ENCODE data around the gene TRIP4. TPM values are rescaled to one million over a fixed set of nuclear protein-coding genes. Genes with fewer than 3 reads are reported as not detected.

TRIP4 gene
- total RNA-seq, 1 experiment from 2014 or later = 19.8 TPM

DNA sequence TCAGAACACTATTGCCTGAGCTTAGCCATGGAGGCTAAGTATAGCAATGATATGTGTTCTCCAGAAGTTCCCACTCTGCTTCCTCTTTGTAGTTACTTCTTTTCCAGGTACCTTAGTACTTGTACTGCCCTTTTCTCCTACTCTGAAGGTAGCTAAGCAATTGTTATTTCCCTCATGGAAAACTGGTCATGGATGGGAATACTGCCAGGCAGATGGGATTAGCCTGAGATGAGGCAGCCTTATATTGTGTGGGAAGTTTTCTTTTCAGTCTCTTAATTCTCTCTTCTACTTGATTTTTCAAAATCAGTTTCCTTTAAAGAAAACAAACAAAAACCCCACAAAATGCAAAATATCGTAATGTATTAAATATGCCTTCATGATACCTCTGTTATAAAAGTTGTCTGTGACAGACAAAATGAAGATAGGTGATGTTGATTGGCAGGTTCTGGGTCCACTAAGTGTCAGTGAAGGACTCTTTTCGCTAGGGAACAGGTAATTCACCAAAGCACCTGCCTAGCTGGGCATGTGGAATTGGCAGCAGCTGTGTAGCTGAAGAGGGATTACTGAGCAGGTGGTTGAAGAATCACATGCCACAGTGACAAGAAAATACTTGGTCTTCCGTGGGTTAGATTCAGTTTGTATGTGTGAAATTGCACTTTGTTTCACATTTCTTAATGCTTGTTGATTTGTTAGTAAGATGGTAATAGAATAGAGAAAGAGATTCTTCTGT, 76.8 kb downstream of the TRIP4 start:
- BruUV-seq (replicated peaks) = no TSS peak
- H3K36me3 Mint-ChIP-seq (ENCODE audit: insufficient read depth, unreplicated experiment) = peaks cover 11% of the 10 kb centered on the region
- TF ChIP-seq, protein P1, sequence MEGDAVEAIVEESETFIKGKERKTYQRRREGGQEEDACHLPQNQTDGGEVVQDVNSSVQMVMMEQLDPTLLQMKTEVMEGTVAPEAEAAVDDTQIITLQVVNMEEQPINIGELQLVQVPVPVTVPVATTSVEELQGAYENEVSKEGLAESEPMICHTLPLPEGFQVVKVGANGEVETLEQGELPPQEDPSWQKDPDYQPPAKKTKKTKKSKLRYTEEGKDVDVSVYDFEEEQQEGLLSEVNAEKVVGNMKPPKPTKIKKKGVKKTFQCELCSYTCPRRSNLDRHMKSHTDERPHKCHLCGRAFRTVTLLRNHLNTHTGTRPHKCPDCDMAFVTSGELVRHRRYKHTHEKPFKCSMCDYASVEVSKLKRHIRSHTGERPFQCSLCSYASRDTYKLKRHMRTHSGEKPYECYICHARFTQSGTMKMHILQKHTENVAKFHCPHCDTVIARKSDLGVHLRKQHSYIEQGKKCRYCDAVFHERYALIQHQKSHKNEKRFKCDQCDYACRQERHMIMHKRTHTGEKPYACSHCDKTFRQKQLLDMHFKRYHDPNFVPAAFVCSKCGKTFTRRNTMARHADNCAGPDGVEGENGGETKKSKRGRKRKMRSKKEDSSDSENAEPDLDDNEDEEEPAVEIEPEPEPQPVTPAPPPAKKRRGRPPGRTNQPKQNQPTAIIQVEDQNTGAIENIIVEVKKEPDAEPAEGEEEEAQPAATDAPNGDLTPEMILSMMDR (IDR thresholded peaks at IDR 0.05; ENCODE audit: unreplicated experiment) = no peak
- no peaks in the 10 kb centered on the region for H3K27me3 Mint-ChIP-seq (ENCODE audit: insufficient read depth, unreplicated experiment)
- H3K4me3 Mint-ChIP-seq (ENCODE audit: unreplicated experiment) = no peak overlapping the region
- H3K4me1 Mint-ChIP-seq (ENCODE audit: insufficient read depth, unreplicated experiment) = peaks cover 35% of the 10 kb centered on the region
- ChIA-PET POLR2A (interaction anchor here (1.5 kb wide), 1 partner anchor 30 kb away, joined by 4 read pairs; no protein-coding TSS in a partner anchor), CTCF (interaction anchor here (0.6 to 1.1 kb wide), 3 partner anchors 12 to 260 kb away, joined by 3 to 4 read pairs (median 3); no protein-coding TSS in a partner anchor)
- no peaks in the 10 kb centered on the region for H3K9me3 Mint-ChIP-seq (ENCODE audit: unreplicated experiment)
- no peak for DNase-seq (ENCODE audit: unreplicated experiment)
- intact Hi-C loops (cut with micrococcal nuclease) = no loop called here
- H3K27ac Mint-ChIP-seq (ENCODE audit: low read depth, unreplicated experiment) = no peak overlapping the region

DNA sequence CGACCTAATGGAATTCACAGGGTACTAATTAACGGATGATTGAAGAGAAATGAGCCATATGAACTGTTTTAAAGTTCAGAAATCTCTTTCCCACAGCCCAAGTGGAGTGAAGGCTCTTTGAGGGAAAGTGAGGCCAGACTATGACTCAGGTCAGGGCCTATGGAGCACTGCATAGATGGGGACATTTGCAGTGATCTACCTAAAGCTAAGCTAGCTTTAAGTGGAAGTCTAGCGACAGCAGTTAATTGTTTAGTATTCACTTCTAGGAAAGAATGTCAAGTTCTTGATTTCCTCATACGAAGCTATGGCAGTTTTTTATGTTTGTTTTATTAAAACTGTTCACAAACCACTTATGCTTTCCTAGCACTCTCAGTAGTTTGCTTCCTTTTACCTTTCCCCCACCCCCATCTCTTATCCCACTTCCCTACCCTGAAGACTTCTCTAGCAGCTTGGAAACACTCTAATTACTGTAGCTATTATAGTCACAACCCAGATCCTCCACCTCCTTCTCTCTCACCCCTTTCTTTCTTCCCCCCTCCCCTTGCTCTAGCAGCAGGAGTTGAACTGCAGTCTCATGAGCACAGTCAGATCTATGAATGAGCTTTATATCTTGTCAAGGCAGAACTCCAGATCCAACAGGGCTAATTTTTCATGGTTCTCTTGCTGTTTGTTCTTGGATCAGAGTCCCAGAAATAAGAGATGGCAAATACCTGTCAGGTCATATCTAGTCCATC, 78.9 kb downstream of the TRIP4 start:
- DNase-seq (ENCODE audit: unreplicated experiment) = no peak

DNA sequence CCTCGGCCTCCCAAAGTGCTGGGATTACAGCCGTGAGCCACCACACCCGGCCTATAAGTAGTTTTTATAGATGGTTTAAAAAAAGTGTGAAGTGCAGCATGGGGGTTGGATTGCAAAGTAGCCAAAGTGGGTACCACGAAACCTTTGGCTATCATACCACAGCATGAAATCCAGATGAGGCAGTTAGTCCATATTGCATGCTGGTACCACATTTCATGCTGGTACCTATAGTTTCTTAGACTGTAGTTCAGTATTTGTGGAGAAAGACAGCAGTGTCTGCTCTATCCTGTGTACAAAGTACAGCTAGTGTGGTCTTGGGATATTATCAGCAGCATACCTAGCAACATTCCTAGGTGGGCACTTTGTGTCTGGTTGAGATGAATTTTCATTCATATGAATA, 84.5 kb downstream of the TRIP4 start:
- ChIA-PET CTCF (no interaction called here), POLR2A (no interaction called here)
- peaks cover 6% of the 10 kb centered on the region for H3K4me1 Mint-ChIP-seq (ENCODE audit: insufficient read depth, unreplicated experiment)
- intact Hi-C loops (cut with micrococcal nuclease) = no loop called here
- no peaks in the 10 kb centered on the region for H3K9me3 Mint-ChIP-seq (ENCODE audit: unreplicated experiment)
- TF ChIP-seq, protein P1 (IDR thresholded peaks at IDR 0.05; ENCODE audit: unreplicated experiment) = no peak
- no peak for DNase-seq (ENCODE audit: unreplicated experiment)
- no peak overlapping the region for H3K27ac Mint-ChIP-seq (ENCODE audit: low read depth, unreplicated experiment)
- peaks cover 35% of the 10 kb centered on the region for H3K36me3 Mint-ChIP-seq (ENCODE audit: insufficient read depth, unreplicated experiment)
- no TSS peak for BruUV-seq (replicated peaks)
- H3K4me3 Mint-ChIP-seq (ENCODE audit: unreplicated experiment) = no peak overlapping the region
- no peaks in the 10 kb centered on the region for H3K27me3 Mint-ChIP-seq (ENCODE audit: insufficient read depth, unreplicated experiment)

More for the DNA sequence above, 78.9 kb downstream of the TRIP4 start:
- Mint-ChIP-seq H3K36me3 (ENCODE audit: insufficient read depth, unreplicated experiment) (peaks cover 29% of the 10 kb centered on the region), H3K27ac (ENCODE audit: low read depth, unreplicated experiment) (peak overlapping the region; percentile 18), H3K4me3 (ENCODE audit: unreplicated experiment) (no peak overlapping the region), H3K27me3 (ENCODE audit: insufficient read depth, unreplicated experiment) (no peaks in the 10 kb centered on the region), H3K9me3 (ENCODE audit: unreplicated experiment) (no peaks in the 10 kb centered on the region), H3K4me1 (ENCODE audit: insufficient read depth, unreplicated experiment) (peaks cover 22% of the 10 kb centered on the region)
- TF ChIP-seq, protein P1 (IDR thresholded peaks at IDR 0.05; ENCODE audit: unreplicated experiment) = no peak
- CTCF ChIA-PET = interaction anchor here (0.8 kb wide), 1 partner anchor 261 kb away, joined by 3 read pairs; no protein-coding TSS in a partner anchor
- intact Hi-C loops (cut with micrococcal nuclease) = no loop called here
- no TSS peak for BruUV-seq (replicated peaks)
- POLR2A ChIA-PET = interaction anchor here (0.7 to 1.1 kb wide), 2 partner anchors 16 to 138 kb away, joined by 4 to 5 read pairs; no protein-coding TSS in a partner anchor

DNA sequence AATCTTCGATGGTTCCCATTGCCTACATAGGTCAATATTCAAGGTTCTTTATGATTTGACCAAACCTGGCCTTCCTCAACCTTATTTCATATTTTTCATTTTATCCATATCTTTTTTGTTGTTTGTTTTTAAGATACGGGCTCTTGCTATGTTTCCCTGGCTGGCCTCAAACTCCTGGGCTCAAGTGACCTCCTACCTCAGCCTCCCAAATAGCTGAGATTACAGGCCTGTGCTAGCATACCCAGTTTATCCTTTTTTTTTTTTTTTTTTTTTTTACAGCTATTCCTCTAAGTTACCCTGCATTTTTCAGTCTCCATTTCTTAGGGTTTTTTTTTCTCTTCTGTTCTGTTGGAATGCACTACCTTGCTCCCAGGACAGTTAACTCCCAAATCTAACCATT, 87.2 kb downstream of the TRIP4 start:
- no TSS peak for BruUV-seq (replicated peaks)
- TF ChIP-seq, protein P1 (IDR thresholded peaks at IDR 0.05; ENCODE audit: unreplicated experiment) = no peak
- intact Hi-C loops (cut with micrococcal nuclease) = no loop called here
- peaks cover 38% of the 10 kb centered on the region for H3K36me3 Mint-ChIP-seq (ENCODE audit: insufficient read depth, unreplicated experiment)
- no peaks in the 10 kb centered on the region for H3K4me1 Mint-ChIP-seq (ENCODE audit: insufficient read depth, unreplicated experiment)
- H3K27ac Mint-ChIP-seq (ENCODE audit: low read depth, unreplicated experiment) = no peak overlapping the region
- ChIA-PET POLR2A (interaction anchor here (0.9 kb wide), 1 partner anchor 15 kb away, joined by 3 read pairs; no protein-coding TSS in a partner anchor), CTCF (interaction anchor here (0.7 kb wide), 1 partner anchor 15 kb away, joined by 3 read pairs; no protein-coding TSS in a partner anchor)
- H3K4me3 Mint-ChIP-seq (ENCODE audit: unreplicated experiment) = no peak overlapping the region
- H3K27me3 Mint-ChIP-seq (ENCODE audit: insufficient read depth, unreplicated experiment) = no peaks in the 10 kb centered on the region
- DNase-seq (ENCODE audit: unreplicated experiment) = no peak
- no peaks in the 10 kb centered on the region for H3K9me3 Mint-ChIP-seq (ENCODE audit: unreplicated experiment)
